Measurements from ENCODE around the gene SNRPD1. TPM values are rescaled to one million over a fixed set of nuclear protein-coding genes. Genes with fewer than 3 reads are reported as not detected.
"Not testable (repeated sequence)": the region's sequence is repeated elsewhere in the genome, so short reads cannot be mapped to it uniquely, and the experiment has no call there.

Gene SNRPD1
- total RNA-seq, 1 donor from 2014 or later, result 54.3 TPM

GRCh38 chr18:21669736-21670285, 57.7 kb downstream of the SNRPD1 start:
- no peak overlapping the region for H3K4me3 ChIP-seq (ENCODE audit: low read depth, low read length)
- DNase-seq (ENCODE audit: low read depth), result no peak
- no peak for TF ChIP-seq CTCF (conservative IDR thresholded peaks at IDR 0.05; ENCODE audit: low read depth, low read length)

- no peak for TF ChIP-seq CTCF (conservative IDR thresholded peaks at IDR 0.05; ENCODE audit: low read depth, low read length)
- H3K4me3 ChIP-seq (ENCODE audit: low read depth, low read length), result no peak overlapping the region
- DNase-seq (ENCODE audit: low read depth), result peak; percentile 64
Observed at GRCh38 chr18:21672521-21673267, 60.6 kb downstream of the SNRPD1 start.

GRCh38 chr18:21675354-21675753, 63.2 kb downstream of the SNRPD1 start:
- DNase-seq (ENCODE audit: low read depth); H3K4me3 ChIP-seq (ENCODE audit: low read depth, low read length): not testable (repeated sequence)

- TF ChIP-seq CTCF (conservative IDR thresholded peaks at IDR 0.05; ENCODE audit: low read depth, low read length), result no peak
- H3K4me3 ChIP-seq (ENCODE audit: low read depth, low read length), result no peak overlapping the region
- no peak for DNase-seq (ENCODE audit: low read depth)
Observed at GRCh38 chr18:21678859-21679258, 66.7 kb downstream of the SNRPD1 start.

- H3K4me3 ChIP-seq (ENCODE audit: low read depth, low read length), result no peak overlapping the region
- no peak for DNase-seq (ENCODE audit: low read depth)
- TF ChIP-seq CTCF (conservative IDR thresholded peaks at IDR 0.05; ENCODE audit: low read depth, low read length), result no peak
Observed at GRCh38 chr18:21680161-21680560, 68.0 kb downstream of the SNRPD1 start.

- DNase-seq (ENCODE audit: low read depth), result peak; percentile 66
- peak overlapping the region; percentile 51 for H3K4me3 ChIP-seq (ENCODE audit: low read depth, low read length)
- no peak for TF ChIP-seq CTCF (conservative IDR thresholded peaks at IDR 0.05; ENCODE audit: low read depth, low read length)
Observed at GRCh38 chr18:21682371-21683051, 70.4 kb downstream of the SNRPD1 start.

Other genes with a start within 250 kb of the SNRPD1 start
- gene ESCO1, start 11.6 kb upstream of the SNRPD1 start, total RNA-seq, result 10.3 and 12.3 TPM in 2 replicates
- gene ABHD3, start 92.5 kb downstream of the SNRPD1 start, total RNA-seq, result 14.9 and 16.3 TPM in 2 replicates
- 31.2 and 42.8 TPM in 2 replicates for gene MIB1, start 128.5 kb downstream of the SNRPD1 start, total RNA-seq

All from epithelial cell of proximal tubule (primary cell).